GM19328 (cell line): Measurements from ENCODE around the gene PIGQ.

Experiments
- ATAC-seq: cut with Tn5 transposase; IDR thresholded peaks from one replicate; pipeline ENCODE4 v1.9.1; 2021; ENCODE audit warnings: mild to moderate bottlenecking, moderate library complexity; ENCODE audit not compliant: unreplicated experiment

The PIGQ gene

GRCh38 chr16:569445-570254 lies at the start of gene PIGQ:
Gene PIGQ, plus strand, starts transcription at chr16:569968. Its CDS starts 4,107 bp downstream, at chr16:574075.
- peak; percentile 50 for ATAC-seq

DNA sequence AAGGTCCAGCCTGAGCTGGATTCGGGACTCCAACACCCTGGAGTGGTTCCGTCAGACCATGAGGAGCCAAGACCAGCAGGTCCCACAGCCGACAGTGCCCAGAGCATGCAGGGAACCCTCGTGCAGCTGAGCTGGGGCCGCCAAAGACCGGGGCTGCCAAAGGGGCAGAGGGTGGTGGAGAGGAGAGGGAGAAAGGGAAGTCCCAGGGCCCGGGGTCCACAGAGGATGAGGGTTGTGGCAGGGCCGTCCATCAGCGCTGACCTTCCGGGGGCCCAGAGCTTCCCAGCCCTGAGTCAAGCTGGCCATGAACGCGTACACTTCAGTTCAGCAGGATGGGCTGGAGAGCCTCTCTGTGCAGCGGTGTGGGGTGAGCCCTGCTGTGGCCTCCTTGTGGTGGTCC lies 48.9 kb upstream of the PIGQ start:
- no peak for ATAC-seq

- no peak for ATAC-seq
These were observed 48.2 kb upstream of the PIGQ start for GRCh38 chr16:521381-522210.

DNA sequence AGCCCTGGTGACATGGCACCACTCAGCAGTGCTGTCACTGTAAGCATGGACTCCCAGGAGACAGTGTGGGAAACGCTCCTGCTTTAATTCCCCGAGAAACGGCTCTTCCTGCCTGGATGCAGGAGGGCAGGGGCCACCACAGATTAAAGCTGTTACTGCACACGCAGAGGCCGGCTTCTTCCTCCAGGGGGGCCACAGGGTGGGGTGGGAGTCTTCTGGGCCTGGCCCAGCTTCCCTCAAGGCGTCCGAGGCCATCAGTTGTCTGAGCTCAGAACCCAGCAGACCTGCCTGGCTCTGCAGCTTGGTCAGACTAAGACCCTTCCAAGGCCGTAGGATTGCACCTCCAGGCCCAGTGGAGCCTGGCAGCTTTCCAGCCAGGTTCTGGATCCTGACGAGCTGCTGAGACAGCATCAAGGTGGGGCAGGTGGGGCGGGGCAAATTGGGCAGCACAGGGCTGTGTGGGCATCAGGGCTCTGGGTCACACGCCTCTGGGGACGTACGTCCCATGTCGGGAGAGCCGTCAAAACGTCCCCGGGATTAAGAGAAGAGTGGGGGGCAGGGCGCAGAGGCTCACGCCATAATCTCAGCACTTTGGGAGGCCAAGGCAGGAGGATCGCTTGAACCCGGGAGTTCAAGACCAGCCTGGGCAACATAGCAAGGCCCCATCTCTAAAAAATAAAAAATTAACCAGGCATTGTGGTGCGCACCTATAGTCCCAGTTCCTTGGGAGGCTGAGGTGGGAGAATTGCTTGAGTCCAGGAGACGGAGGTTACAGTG lies 47.3 kb upstream of the PIGQ start:
- ATAC-seq = no peak

GRCh38 chr16:523097-523741 lies 46.5 kb upstream of the PIGQ start:
- no peak for ATAC-seq

DNA sequence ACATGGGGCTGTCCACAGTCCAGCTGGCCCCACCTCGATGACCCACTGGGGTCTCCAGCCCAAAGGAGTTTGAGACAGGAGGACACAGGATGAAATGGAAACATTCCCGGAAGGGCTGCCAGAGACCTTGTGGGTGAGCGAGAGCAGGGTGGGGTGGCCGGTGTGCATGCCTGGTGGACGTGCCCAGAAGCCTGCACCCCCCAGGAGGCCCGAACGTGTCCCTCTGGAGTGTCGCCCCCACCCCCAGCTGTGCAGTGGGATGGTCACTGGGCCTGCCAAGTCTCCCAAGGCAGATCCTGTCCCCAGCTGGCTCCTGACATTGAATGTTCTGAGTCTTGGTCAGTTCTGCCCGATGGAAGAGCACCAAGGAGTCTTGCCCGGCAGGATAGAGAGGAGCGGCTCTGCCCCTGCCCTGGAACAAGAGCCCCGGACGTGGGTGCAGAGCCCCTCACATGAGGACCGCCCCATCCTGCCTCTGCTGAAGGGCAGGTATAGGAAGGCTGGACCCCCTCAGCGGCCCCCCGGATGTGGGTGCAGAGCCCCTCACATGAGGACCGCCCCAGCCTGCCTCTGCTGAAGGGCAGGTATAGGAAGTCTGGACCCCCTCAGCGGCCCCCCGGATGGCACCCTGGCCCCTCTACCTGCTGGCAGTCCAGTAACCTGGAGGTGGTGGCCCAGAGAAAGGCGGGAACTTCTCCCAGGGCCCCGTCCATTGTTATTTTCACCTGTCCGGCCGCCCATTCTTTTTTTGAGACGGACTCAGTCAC lies 45.3 kb upstream of the PIGQ start:
- ATAC-seq = no peak

- ATAC-seq = no peak
These were observed 44.6 kb upstream of the PIGQ start for GRCh38 chr16:525123-525519.

DNA sequence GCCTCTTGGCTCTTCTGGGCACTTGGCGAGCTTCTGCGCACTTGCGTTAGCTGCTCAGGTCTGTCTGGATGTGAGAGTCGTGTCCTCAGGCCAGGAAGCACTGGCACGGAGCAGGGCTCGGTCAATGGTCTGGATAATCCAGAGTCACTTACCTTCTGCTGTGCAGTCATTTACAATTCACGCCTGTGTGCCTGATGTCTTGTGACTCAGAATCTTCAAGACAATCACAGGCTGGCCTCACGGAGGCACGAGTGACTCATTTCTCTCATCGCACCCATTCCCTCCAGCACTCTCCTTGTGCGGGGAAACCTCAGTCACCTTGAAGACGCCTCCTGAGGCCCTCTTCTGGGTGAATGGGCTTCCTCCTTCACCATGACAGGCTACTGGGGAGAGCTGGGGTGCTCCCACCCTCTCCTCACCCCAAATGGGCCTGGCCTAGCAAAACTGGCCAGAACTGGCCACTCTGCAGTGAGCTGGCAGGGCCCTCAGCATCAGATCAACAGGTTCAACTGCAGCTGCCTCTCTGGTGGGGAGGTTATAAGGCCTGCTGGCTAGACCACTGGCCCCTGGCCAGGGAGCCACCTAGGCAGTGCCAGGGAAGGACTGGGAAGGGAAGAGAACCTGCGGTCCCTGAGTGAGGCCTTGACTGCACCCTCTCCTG lies 44.1 kb upstream of the PIGQ start:
- no peak for ATAC-seq

DNA sequence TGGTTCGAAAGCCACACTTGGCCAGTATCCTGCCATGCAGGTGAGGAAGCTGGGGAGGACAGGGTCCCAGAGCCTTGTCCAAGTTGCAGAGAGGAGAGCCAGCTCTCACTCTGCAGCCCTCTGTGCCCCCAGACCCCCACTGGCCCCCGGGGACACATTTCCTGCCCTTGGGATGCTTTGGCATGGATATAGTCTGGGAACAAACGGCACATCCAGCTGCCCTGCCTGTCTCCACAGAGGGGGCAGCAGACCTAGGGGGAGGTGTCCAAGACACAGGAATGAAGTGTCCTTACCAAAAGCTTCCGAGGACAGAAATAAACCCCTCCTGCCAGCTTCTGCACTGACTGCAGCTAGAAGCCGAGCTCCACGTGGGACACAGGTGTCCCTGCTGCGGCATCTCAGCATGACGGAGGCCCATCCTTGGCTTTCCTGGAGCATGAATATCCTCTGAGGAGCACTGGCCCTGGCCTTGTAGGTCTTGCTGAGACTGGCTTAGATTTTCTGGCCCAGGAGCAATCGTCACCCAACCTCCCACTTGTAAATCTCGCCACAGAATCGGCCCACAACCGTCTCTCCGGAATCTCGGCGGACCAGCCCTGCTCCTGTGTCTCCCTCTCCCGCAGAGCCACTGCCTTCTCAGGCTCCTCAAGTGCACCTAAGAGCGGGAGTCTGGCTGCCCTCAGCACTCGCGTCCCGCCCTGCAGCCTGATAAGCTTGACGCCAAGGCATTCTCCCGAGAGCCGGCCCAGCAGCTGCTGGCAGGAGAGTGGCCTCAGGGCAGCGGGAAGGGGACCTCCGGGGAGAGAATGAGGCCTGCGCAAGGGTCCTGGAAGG lies 43.4 kb upstream of the PIGQ start:
- ATAC-seq = no peak

DNA sequence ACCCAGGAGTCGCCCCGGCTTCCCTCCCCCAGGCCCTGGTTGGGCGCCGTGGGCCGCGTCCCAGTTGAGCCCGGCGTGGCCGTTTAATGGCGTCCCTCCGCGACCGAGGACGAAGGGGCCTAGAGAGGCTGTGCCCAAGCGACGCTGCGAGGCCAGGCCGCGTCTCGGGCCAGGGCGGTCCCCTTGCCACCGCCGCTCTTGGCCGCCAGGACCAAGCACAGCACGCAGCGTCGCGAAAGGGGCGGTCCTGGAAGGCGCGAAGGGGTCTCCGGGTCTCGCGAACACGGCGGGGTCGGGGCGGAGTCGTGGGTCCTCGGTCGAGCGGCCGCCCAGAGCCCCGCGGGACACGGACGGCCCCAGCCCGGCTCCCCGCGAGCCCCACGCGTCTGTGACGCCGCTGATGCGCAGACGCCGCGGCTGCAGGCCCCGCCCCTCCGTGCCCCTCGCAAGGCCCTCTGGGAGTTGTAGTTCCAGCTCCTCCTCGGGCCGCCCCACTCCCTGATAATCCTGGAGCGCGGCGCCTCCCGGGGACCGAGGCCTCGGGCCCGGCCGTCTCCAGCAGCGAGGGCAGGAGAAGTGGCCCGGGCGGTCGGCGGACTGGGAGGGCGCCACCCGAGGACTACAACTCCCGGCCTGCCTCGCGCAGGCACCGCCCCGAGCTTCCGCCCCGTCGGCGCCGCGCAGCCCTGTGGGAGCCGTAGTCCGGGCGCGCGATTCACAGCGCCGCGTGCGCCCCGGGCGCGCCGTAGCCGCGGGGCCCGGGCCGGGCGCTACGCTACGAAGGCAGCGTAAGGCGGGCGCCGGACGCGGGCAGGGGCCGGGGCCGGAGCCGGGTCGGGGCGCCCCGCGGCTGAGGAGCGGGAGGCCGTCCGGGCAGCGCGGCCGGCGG lies 42.5 kb upstream of the PIGQ start, which contains the start of gene CAPN15:
Gene CAPN15 (plus strand): TSS at position 698 of the 889 bp plus-strand sequence. CDS start 19,127 bp downstream, outside the sequence.
- ATAC-seq = peak; percentile 67

DNA sequence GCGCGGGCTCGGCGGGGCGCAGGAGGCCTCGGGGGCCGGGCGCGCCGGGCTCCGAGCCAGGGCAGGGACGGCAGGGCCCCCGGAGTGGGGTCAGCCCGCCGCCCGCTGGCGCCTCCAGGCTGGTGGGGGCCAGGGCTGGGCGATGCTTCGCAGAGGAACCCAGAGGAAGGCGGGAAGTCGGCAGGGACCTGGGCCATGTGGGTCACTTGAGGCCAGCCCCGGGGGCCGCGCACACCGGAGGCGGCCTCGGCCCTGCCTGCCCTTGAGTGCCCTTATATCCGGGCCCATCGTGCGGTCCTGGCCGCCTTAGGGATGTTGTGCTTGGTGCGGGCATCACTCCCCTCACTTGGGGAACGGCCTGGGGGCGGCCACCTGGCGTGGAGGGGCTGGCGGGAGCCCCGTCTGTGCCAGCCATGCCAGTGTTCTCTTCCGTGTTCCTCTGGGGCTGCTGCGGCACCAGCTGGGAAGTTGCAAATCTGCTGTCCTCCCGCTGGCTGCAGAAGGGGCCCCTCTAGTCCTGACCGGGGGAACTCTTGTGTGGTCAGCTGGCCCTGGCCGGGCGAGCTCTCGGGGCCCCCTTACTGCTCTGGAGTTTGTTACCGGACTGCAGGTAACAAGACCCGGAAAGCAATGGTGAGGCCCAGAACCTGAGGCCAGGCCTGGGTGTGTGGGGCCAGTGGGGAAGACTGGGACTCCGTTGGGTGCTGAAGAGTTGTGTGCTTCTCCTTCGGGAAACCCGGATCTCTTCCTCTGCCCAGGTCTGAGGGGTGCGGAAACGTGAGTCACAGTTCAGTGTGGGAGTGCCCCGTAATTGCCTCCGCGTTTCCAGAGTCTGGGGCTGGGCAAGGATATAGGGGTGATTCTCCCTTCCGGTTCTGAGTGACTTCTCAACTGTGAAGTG lies 41.4 kb upstream of the PIGQ start:
- no peak for ATAC-seq

DNA sequence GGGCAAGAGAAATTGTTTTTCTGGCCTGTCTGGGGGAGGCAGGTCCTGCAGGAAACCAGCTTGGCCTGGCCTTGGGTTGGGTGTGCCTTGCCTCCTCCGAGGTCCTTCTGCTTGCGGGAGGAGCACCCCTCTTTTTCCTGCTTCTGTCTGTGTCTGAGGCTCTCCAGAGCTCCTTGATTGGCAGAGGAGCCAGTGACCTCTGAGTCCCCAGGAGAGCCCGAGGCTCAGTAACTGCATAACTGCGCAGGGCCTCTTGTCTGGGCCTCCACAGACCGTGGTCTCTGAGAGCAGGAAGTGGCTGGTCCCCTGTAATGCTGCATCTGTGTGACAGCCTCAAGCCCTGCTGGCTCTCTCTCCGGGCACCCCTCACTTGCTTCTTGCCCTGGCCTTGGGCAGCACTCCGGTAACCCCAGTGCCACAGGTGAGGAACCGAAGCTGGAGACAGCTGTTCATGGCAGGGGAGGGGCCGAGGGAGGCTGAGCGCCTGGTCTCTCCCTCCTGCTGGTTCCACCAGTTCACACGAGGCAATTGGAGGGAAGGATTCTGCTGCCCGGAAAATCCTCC lies 40.7 kb upstream of the PIGQ start:
- no peak for ATAC-seq

DNA sequence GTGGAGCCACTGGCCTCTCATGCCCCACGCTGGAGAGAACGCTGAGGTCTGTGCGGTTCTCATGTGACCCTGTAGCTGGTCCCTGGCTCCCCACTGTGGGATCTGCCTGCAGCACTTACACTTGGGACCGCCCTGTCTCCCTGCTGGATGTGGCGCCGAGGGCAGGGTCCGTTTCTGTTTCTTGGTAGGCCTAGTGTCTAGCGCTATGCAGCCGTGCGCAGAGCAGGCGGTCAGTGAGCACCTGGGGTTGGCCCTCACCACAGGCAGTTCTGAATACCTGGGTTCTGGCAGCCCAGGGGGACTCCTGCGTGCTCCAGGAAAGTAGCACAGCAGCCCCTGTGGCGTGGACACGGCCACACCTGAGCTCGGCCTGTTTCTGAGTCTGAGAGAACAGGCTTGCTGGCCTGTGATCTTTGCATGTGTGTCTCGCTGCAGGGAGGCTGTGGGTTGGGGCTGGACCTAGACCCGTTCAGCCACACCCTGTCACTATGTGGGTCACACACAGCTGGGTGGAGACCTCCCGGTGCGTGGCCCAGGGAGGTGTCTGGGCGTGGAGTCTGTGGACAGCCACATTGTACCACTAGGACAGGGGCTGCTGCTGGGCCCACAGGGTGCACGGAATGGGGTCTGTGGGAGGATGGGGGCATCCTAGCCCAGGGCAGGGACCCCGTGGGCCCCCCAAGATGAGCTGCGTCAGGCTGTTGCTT lies 39.5 kb upstream of the PIGQ start:
- ATAC-seq = no peak

DNA sequence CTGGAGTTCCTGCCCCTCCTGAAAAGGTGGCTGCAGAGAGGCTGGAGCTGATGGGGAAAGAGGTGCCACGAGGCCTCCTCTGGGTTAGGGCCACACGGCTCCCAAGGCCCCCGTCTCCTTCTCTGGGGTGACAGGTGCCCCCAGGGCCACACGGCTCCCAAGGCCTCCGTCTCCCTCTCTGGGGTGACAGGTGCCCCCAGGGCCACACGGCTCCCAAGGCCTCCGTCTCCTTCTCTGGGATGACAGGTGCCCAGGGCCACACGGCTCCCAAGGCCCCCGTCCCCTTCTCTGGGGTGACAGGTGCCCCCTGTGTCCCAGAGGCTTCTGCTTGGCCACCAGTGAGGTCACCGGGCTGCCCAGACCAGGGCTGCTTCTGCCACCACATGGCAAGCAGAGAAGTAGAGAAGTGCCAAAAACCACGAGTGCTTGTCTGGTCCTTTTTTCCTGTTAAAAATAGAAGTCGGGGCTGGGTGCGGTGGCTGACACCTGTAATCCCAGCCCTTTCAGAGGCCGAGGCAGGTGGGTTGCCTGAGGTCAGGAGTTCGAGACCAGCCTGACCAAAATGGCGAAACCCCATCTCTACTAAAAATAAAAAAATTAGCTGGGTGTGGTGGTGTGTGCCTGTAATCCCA lies 38.2 kb upstream of the PIGQ start:
- ATAC-seq = no peak
